GM12878 (cell line): ENCODE results near the gene HLA-DRB1.
A peak's percentile ranks its signal among the peaks of the same experiment; 100 is the strongest.

Experiments
- CTCF ChIP-seq, 3 experiments: IDR thresholded peaks in 2 of 3; conservative IDR thresholded peaks in 1 of 3; 2 replicates each; pipeline ENCODE4 v1.5.1; 2011; ENCODE audit warnings: low read depth in 3 of 3, low read length in 3 of 3, mild to moderate bottlenecking in 3 of 3, control low read depth in 2 of 3, moderate library complexity in 2 of 3, inconsistent platforms in 1 of 3, mixed read lengths in 1 of 3; ENCODE audit not compliant: control insufficient read depth in 2 of 3, insufficient read depth in 1 of 3; ENCODE audit errors: extremely low read depth in 1 of 3
- EZH2 ChIP-seq: IDR thresholded peaks from 2 replicates; pipeline ENCODE4 v1.6.1; 2012; ENCODE audit warnings: low read depth, mild to moderate bottlenecking, control low read depth, inconsistent platforms, low read length, borderline replicate concordance; ENCODE audit not compliant: control insufficient read depth
- GABPA ChIP-seq: IDR thresholded peaks from 2 replicates; pipeline ENCODE4 v1.6.1; 2014; ENCODE audit warnings: antibody characterized with exemption, low read depth, mild to moderate bottlenecking, inconsistent platforms
- PAX5 ChIP-seq: IDR thresholded peaks from 2 replicates; pipeline ENCODE4 v1.6.1; 2011; ENCODE audit warnings: low read depth, low read length, borderline replicate concordance
- POLR2A ChIP-seq: IDR thresholded peaks from 2 replicates; pipeline ENCODE4 v1.6.1; 2011; ENCODE audit warnings: low read depth, mild to moderate bottlenecking, low read length
- SMC3 ChIP-seq: IDR thresholded peaks from 2 replicates; pipeline ENCODE4 v1.6.1; 2011; ENCODE audit warnings: low read length, improper control_type of control experiment, borderline replicate concordance

- TF ChIP-seq EZH2 (no peak), POLR2A (peak; percentile 73), PAX5 (no peak), GABPA (no peak), CTCF (IDR thresholded peaks at IDR 0.05 in 2 of 3, conservative IDR thresholded peaks at IDR 0.05 in 1 of 3; ENCODE audit: control insufficient read depth in 2 of 3, extremely low read depth in 1 of 3, insufficient read depth in 1 of 3, low read depth in 3 of 3, low read length in 3 of 3) (no peak), SMC3 (no peak)
Measured at GRCh38 chr6:32529697-32530430, 59.8 kb downstream of the HLA-DRB1 start, which contains the start of gene HLA-DRB5.
